HepG2 (cell line): ENCODE measurements around the gene ARFGEF3. TPM values are rescaled to one million over a fixed set of nuclear protein-coding genes. Genes with fewer than 3 reads are reported as not detected.

Experiments
- AHDC1 ChIP-seq: sonication (generic); formaldehyde crosslinking; IDR thresholded peaks from 2 replicates; pipeline ENCODE4 v1.5.1; 2020; ENCODE audit warnings: mild to moderate bottlenecking, missing genetic modification reagents, borderline replicate concordance
- ARID5B ChIP-seq: IDR thresholded peaks from 2 replicates; pipeline ENCODE4 v1.4.0; 2020; ENCODE audit warnings: mild to moderate bottlenecking, missing genetic modification reagents
- IRF2 ChIP-seq: IDR thresholded peaks from 2 replicates; pipeline ENCODE4 v1.6.1; 2018; ENCODE audit warnings: missing genetic modification reagents, missing compliant biosample characterization
- MTERF4 ChIP-seq: sonication (generic); formaldehyde crosslinking; IDR thresholded peaks from 2 replicates; pipeline ENCODE4 v1.8.0; 2023; ENCODE audit warnings: mild to moderate bottlenecking, missing genetic modification reagents
- REL ChIP-seq: sonication (generic); formaldehyde crosslinking; conservative IDR thresholded peaks from 2 replicates; pipeline ENCODE4 v1.8.0; 2022; ENCODE audit warnings: mild to moderate bottlenecking, missing genetic modification reagents, moderate library complexity
- RNF219 ChIP-seq: sonication (generic); formaldehyde crosslinking; IDR thresholded peaks from 2 replicates; pipeline ENCODE4 v1.5.0; 2020; ENCODE audit warnings: mild to moderate bottlenecking, missing genetic modification reagents
- ZBTB37 ChIP-seq: sonication (generic); formaldehyde crosslinking; IDR thresholded peaks from 2 replicates; pipeline ENCODE4 v1.4.0; 2020; ENCODE audit warnings: mild to moderate bottlenecking, missing genetic modification reagents
- ZEB1 ChIP-seq: IDR thresholded peaks from 2 replicates; pipeline ENCODE4 v1.6.1; 2012; ENCODE audit warnings: mild to moderate bottlenecking, low read depth, inconsistent platforms; ENCODE audit not compliant: insufficient replicate concordance
- ZNF556 ChIP-seq: sonication (generic); formaldehyde crosslinking; IDR thresholded peaks from 2 replicates; pipeline ENCODE4 v1.4.0; 2020; ENCODE audit warnings: mild to moderate bottlenecking, missing genetic modification reagents, borderline replicate concordance
- ZNF614 ChIP-seq: IDR thresholded peaks from 2 replicates; pipeline ENCODE4 v1.6.1; 2018; ENCODE audit warnings: missing biosample characterization, missing genetic modification reagents, inconsistent platforms, borderline replicate concordance
- ZNF724P ChIP-seq: sonication (generic); formaldehyde crosslinking; IDR thresholded peaks from 2 replicates; pipeline ENCODE4 v1.8.0; 2022; ENCODE audit warnings: missing genetic modification reagents, borderline replicate concordance
- ZSCAN9 ChIP-seq: IDR thresholded peaks from 2 replicates; pipeline ENCODE4 v1.6.1; 2016; ENCODE audit warnings: borderline replicate concordance
- polyA plus RNA-seq, 8 experiments: library from polyadenylated mRNA; depleted of rRNA in 3 of 8; stranded (reverse) in 7 of 8; unstranded in 1 of 8; fragments of >200 nt; fragmentation: Illumina TruSeq in 4 of 8; extraction: Trizol in 4 of 8; gene quantifications; 2 replicates each; pipeline versions ENCODE4 v1.2.1 to v1.2.3, GENCODE V29; 2011 to 2016; ENCODE audit warnings: low read depth in 4 of 8, missing spikeins in 1 of 8, mixed read lengths in 1 of 8; ENCODE audit not compliant: insufficient read depth in 1 of 8
- total RNA-seq, 5 experiments: library from RNA; depleted of rRNA; stranded (reverse); fragments of >200 nt; fragmentation: Illumina TruSeq; extraction: Trizol; gene quantifications; 2 replicates each; pipeline ENCODE4 v1.2.3, GENCODE V29; 2016; ENCODE audit warnings: low read depth in 1 of 5

ARFGEF3 gene
- total and polyA plus RNA-seq, 2 of the 13 experiments (the other 11 are each of a cell fraction or from before 2014, with no cell fraction given), result 0.60 to 2.6 TPM

- TF ChIP-seq MTERF4, result no peak
- 0 out of 2 replicates have a peak, but pooled peaks have one; percentile 60 for TF ChIP-seq ZNF724P
- TF ChIP-seq ZEB1, result peak; percentile 68
- peak; percentile 93 for TF ChIP-seq ZBTB37 (CRISPR knock-in tag)
- peak; percentile 99 for TF ChIP-seq ARID5B (CRISPR knock-in tag)
- TF ChIP-seq RNF219, result no peak
- peak; percentile 99 for TF ChIP-seq ZNF614 (CRISPR knock-in tag)
- peak; percentile 98 for TF ChIP-seq AHDC1 (CRISPR knock-in tag)
- TF ChIP-seq REL (CRISPR knock-in tag), result no peak
- TF ChIP-seq ZNF556 (CRISPR knock-in tag), result peak; percentile 74
- TF ChIP-seq ZSCAN9 (CRISPR knock-in tag), result peak; percentile 74; the same call in 1 of the 2 replicates
- peak; percentile 90; the same call in 1 of the 2 replicates for TF ChIP-seq IRF2
Measured at GRCh38 chr6:138222901-138223546, 61.3 kb downstream of the ARFGEF3 start (continued).
